ENCODE data around the gene TMEM239.

TMEM239 gene

DNA sequence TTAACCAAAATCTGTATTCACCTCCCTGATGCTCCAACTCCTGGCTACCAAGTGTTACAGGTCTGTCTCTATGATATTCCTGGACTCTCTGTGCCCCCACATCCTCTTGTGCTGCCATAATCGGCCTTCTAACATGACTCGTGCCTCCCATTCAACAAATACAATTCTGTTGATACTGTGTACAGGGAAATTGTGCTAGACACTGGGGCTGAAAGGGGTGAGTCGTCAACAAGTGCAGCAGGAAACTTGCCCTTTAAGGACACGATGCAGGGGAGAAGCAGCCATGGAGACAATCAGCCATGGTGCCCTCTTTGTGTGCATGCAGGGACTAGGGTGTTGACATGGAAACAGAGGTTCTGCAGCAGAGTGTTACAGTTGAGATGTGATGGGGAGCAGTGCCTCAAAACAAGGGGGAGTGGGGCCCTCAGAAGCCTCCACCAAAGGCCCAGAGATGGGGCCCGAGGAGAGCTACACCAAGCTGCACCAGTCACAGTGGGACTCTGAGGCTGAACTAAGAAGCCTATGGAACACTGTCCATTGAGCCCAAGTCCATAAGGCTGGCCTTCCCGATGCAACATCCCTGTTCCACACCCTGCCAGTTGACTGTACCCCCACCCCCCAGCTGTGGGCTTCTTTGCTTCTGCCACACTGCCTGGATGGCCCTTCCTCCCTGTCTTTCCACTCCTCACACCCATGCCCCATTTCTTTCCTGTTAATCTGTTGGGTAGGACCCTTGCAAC, 21.2 kb downstream of the TMEM239 start:
- TF ChIP-seq ZC3H10 (CRISPR knock-in tag; IDR thresholded peaks at IDR 0.05) (no peak), RARB (CRISPR knock-in tag; IDR thresholded peaks at IDR 0.05) (no peak), ZNF8 (CRISPR knock-in tag; IDR thresholded peaks at IDR 0.05) (no peak), SNAI2 (CRISPR knock-in tag; IDR thresholded peaks at IDR 0.05) (no peak), ARNTL (CRISPR knock-in tag; IDR thresholded peaks at IDR 0.05; ENCODE audit: borderline replicate concordance, low read depth) (no peak), PPARA (CRISPR knock-in tag; IDR thresholded peaks at IDR 0.05; ENCODE audit: borderline replicate concordance) (no peak), TSHZ2 (CRISPR knock-in tag; IDR thresholded peaks at IDR 0.05) (no peak), ISL1 (CRISPR knock-in tag; IDR thresholded peaks at IDR 0.05) (no peak), OSR1 (CRISPR knock-in tag; IDR thresholded peaks at IDR 0.05) (no peak), ZFP3 (CRISPR knock-in tag; IDR thresholded peaks at IDR 0.05) (no peak), TOX (CRISPR knock-in tag; IDR thresholded peaks at IDR 0.05; ENCODE audit: borderline replicate concordance) (no peak), TCF4 (CRISPR knock-in tag; IDR thresholded peaks at IDR 0.05; ENCODE audit: borderline replicate concordance) (no peak)
- no peak for ATAC-seq

GRCh38 chr20:2838170-2838797, 22.1 kb downstream of the TMEM239 start:
- TF ChIP-seq SNAI2 (CRISPR knock-in tag; IDR thresholded peaks at IDR 0.05): no peak
- TF ChIP-seq TSHZ2 (CRISPR knock-in tag; IDR thresholded peaks at IDR 0.05): no peak
- TF ChIP-seq, protein P1, sequence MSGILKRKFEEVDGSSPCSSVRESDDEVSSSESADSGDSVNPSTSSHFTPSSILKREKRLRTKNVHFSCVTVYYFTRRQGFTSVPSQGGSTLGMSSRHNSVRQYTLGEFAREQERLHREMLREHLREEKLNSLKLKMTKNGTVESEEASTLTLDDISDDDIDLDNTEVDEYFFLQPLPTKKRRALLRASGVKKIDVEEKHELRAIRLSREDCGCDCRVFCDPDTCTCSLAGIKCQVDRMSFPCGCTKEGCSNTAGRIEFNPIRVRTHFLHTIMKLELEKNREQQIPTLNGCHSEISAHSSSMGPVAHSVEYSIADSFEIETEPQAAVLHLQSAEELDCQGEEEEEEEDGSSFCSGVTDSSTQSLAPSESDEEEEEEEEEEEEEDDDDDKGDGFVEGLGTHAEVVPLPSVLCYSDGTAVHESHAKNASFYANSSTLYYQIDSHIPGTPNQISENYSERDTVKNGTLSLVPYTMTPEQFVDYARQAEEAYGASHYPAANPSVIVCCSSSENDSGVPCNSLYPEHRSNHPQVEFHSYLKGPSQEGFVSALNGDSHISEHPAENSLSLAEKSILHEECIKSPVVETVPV (CRISPR knock-in tag; IDR thresholded peaks at IDR 0.05): no peak
- TF ChIP-seq OSR1 (CRISPR knock-in tag; IDR thresholded peaks at IDR 0.05): no peak
- no peak for TF ChIP-seq TOX (CRISPR knock-in tag; IDR thresholded peaks at IDR 0.05; ENCODE audit: borderline replicate concordance)
- ATAC-seq: no peak

DNA sequence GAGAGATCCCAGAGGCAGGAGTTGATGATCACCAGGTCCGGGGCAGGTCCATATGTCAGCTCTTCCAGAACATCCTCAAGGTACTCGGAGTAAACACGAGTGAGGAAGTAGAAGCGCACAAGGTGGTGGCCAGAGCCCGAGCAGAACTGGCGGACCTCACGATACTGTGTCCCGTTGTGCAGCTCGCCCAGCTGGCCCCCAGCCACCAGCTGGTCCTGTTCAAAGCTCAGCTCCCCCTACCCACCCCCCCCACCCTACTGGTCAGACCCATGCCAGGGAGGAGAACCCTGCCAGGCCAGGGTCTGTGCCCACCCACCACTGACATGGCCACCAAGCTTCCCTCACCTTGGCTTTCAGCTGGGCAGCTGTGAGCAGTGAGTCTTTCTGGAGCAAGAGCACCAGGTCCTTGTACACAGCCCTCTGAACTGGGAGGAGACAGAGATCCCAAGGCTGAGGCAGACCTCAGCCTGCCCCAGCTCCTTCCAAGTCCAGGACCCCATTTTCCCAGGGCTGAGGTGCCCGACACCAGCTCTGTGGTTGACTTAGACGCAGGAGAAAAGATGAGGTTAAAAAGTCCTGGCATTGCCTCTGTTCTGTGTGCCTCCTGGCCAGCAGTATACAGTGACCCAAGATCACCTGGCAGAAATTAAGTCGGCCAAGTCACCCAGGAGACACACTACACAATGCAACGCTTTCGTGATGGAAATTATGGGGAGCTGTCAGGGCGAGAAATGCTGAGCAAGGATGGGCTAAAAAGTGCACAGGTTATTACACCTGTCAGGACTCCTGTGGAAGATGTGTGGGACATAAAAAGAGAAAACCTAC, 22.9 kb downstream of the TMEM239 start:
- no peak for ATAC-seq
- TF ChIP-seq OSR1 (CRISPR knock-in tag; IDR thresholded peaks at IDR 0.05) (no peak), TSHZ2 (CRISPR knock-in tag; IDR thresholded peaks at IDR 0.05) (no peak), ZNF70 (CRISPR knock-in tag; IDR thresholded peaks at IDR 0.05) (no peak), ZFP3 (CRISPR knock-in tag; IDR thresholded peaks at IDR 0.05) (no peak), ZNF565 (CRISPR knock-in tag; conservative IDR thresholded peaks at IDR 0.05; ENCODE audit: low read depth) (no peak), TCF4 (CRISPR knock-in tag; IDR thresholded peaks at IDR 0.05; ENCODE audit: borderline replicate concordance) (no peak), ZNF8 (CRISPR knock-in tag; IDR thresholded peaks at IDR 0.05) (no peak), POU6F1 (CRISPR knock-in tag; IDR thresholded peaks at IDR 0.05; ENCODE audit: borderline replicate concordance, low read depth) (no peak), SNAI2 (CRISPR knock-in tag; IDR thresholded peaks at IDR 0.05) (no peak), BACH2 (CRISPR knock-in tag; IDR thresholded peaks at IDR 0.05; ENCODE audit: borderline replicate concordance) (no peak), GLIS3 (CRISPR knock-in tag; IDR thresholded peaks at IDR 0.05) (no peak)
- TF ChIP-seq, protein P1 (CRISPR knock-in tag; IDR thresholded peaks at IDR 0.05): no peak
- TF ChIP-seq, protein P2, sequence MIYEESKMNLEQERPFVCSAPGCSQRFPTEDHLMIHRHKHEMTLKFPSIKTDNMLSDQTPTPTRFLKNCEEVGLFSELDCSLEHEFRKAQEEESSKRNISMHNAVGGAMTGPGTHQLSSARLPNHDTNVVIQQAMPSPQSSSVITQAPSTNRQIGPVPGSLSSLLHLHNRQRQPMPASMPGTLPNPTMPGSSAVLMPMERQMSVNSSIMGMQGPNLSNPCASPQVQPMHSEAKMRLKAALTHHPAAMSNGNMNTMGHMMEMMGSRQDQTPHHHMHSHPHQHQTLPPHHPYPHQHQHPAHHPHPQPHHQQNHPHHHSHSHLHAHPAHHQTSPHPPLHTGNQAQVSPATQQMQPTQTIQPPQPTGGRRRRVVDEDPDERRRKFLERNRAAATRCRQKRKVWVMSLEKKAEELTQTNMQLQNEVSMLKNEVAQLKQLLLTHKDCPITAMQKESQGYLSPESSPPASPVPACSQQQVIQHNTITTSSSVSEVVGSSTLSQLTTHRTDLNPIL (CRISPR knock-in tag; IDR thresholded peaks at IDR 0.05; ENCODE audit: low read depth): no peak
